Thoracic aorta (tissue), 2 donors: ENCODE results near the gene FMNL2. TPM values are rescaled to one million over a fixed set of nuclear protein-coding genes. Genes with fewer than 3 reads are reported as not detected.
"Not testable (repeated sequence)": the region's sequence is repeated elsewhere in the genome, so short reads cannot be mapped to it uniquely, and the experiment has no call there.

Experiments
- ATAC-seq: fragments of 150-250 bp; one replicate; pipeline ENCODE4 v1.8.0; 2017; ENCODE audit warnings: low read depth; ENCODE audit not compliant: insufficient number of reproducible peaks, low FRiP score
- DNase-seq: peaks from one replicate; pipeline ENCODE4 v3.0.0-alpha.2; 2020; ENCODE audit warnings: low spot score
- H3K27ac ChIP-seq, 2 donors: fragments of 200-600 bp; sonication (generic); 1 replicate in 1 of 2; 2 replicates in 1 of 2; pipeline ENCODE4 v1.5.1; 2016; ENCODE audit warnings: mild to moderate bottlenecking in 2 of 2, moderate library complexity in 2 of 2
- H3K27me3 ChIP-seq: fragments of 200-600 bp; sonication (generic); replicated peaks from 2 replicates; pipeline ENCODE4 v1.6.0; 2016; ENCODE audit warnings: mild to moderate bottlenecking; ENCODE audit not compliant: insufficient read depth
- H3K36me3 ChIP-seq: fragments of 200-600 bp; sonication (generic); one replicate; pipeline ENCODE4 v1.5.1; 2016
- H3K4me1 ChIP-seq, 2 donors: fragments of 200-600 bp; sonication (generic); 1 replicate in 1 of 2; 2 replicates in 1 of 2; pipeline versions ENCODE4 v1.5.1 to v1.6.0; 2016; ENCODE audit warnings: low read depth in 2 of 2, mild to moderate bottlenecking in 1 of 2; ENCODE audit not compliant: control insufficient read depth in 1 of 2
- H3K4me3 ChIP-seq: fragments of 200-600 bp; sonication (generic); 2 replicates; pipeline ENCODE4 v1.5.1; 2016; ENCODE audit warnings: mild to moderate bottlenecking
- H3K9me3 ChIP-seq: fragments of 200-600 bp; sonication (generic); 2 replicates; pipeline ENCODE4 v1.5.1; 2016
- CTCF ChIP-seq: fragments of 200-600 bp; sonication (generic); IDR thresholded peaks from one replicate; pipeline ENCODE4 v1.5.1; 2019; ENCODE audit warnings: antibody characterized with exemption
- total RNA-seq, 2 donors: library from RNA; depleted of rRNA; stranded (reverse); fragments of >200 nt; gene quantifications; one replicate each; pipeline versions ENCODE4 v1.1.0 to v1.2.3, GENCODE V29; 2016

Gene FMNL2
- total RNA-seq, 2 donors from 2014 or later: 30.6 to 87.0 TPM

DNA sequence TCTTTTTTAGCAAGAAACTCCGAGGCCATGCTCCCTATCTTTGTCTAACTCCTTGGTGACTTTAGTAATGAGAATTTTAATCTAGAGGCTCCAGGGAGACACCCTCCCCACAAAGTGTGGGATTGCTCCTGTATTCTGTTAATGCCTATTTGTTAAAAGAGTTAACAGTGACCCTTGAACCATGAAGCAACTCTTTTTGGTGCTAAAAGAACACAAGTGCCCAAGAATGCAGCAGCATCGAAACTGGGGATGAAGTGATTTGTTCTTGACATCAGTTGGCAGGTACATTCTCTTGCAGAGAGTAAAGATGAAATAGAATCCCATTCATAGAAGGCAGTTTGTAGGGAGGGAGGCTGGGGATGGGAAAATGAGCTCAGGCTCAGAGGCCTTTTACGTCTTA lies 50.0 kb downstream of the FMNL2 start:
- Histone ChIP-seq H3K4me3 (no peak overlapping the region), H3K36me3 (no peaks in the 10 kb centered on the region), H3K9me3 (no peaks in the 10 kb centered on the region), H3K4me1 (peaks cover 7 to 12% of the 10 kb centered on the region in 2 donors), H3K27me3 (no peaks in the 10 kb centered on the region), H3K27ac (no peak overlapping the region)
- no peak for TF ChIP-seq CTCF
- no peak for DNase-seq
- ATAC-seq: no peak

DNA sequence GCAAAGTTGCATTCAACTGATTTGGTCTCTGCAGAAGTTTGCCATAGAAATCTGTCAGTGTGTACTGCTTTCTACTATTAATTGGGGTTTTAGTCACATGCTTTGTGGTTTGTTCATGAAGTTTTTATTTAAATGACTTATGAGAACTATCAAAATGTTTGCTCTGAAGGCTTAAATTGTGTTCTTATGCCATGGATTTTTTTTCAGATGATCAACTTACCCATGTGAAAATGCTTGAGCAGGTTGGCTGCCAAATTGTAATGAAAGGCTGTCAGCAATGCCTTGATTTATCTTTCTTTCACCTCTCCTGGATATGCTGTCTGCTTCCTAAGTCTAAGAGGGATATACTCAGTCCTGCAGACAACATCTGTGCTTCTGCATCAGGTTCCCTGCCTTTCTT lies 50.7 kb downstream of the FMNL2 start:
- Histone ChIP-seq H3K36me3 (no peaks in the 10 kb centered on the region), H3K27ac (no peak overlapping the region), H3K4me1 (peaks cover 5 to 7% of the 10 kb centered on the region in 2 donors), H3K9me3 (no peaks in the 10 kb centered on the region), H3K27me3 (no peaks in the 10 kb centered on the region), H3K4me3 (no peak overlapping the region)
- TF ChIP-seq CTCF: no peak
- ATAC-seq (no peak), DNase-seq (no peak)

GRCh38 chr2:152386266-152386665 lies 51.3 kb downstream of the FMNL2 start:
- Histone ChIP-seq H3K36me3 (no peaks in the 10 kb centered on the region), H3K27me3 (no peaks in the 10 kb centered on the region), H3K27ac (no peak overlapping the region), H3K9me3 (no peaks in the 10 kb centered on the region), H3K4me1 (peaks cover 2 to 4% of the 10 kb centered on the region in 2 donors), H3K4me3 (no peak overlapping the region)
- DNase-seq (no peak), ATAC-seq (no peak)
- TF ChIP-seq CTCF: no peak

- ATAC-seq: no peak
- DNase-seq: no peak
- Histone ChIP-seq H3K4me3 (no peak overlapping the region), H3K27ac (no peak overlapping the region), H3K27me3 (no peaks in the 10 kb centered on the region), H3K36me3 (no peaks in the 10 kb centered on the region), H3K9me3 (no peaks in the 10 kb centered on the region), H3K4me1 (peaks cover 4% of the 10 kb centered on the region in 2 donors)
- no peak for TF ChIP-seq CTCF
Measured at GRCh38 chr2:152387041-152387440, 52.1 kb downstream of the FMNL2 start.

DNA sequence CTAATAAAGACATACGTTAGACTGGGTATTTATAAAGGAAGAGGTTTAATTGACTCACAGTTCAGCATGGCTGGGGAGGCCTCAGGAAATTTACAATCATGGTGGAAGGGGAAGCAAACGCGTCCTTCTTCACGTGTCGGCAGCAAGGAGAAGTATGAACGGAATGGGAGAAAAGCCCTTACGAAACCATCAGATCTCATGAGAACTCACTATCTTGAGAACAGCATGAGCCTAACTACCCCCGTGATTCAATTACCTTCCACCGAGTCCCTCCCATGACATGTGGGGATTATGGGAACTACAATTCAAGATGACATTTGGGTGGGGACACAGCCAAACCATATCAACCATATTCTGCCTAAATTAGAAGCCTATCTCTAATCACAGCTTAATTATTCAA lies 53.3 kb downstream of the FMNL2 start:
- not testable (repeated sequence) for DNase-seq, H3K36me3 ChIP-seq, ATAC-seq, H3K27ac ChIP-seq, H3K27me3 ChIP-seq, H3K4me1 ChIP-seq, H3K4me3 ChIP-seq, H3K9me3 ChIP-seq

DNA sequence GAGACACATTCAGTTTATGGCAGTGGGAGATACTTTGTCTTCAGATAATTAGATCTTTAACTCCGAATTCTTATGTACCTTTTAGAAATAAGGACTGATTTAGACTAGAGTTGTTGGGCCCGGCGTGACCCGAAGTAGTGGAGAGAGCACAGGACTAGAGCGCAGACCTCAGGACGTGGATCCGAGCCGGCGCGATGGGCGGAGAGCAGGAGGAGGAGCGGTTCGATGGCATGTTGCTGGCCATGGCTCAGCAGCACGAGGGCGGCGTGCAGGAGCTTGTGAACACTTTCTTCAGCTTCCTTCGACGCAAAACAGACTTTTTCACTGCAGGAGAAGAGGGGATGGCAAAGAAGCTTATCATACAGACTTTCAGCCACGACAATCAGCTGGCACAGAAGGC lies 54.5 kb downstream of the FMNL2 start:
- TF ChIP-seq CTCF: no peak
- Histone ChIP-seq H3K27me3 (no peaks in the 10 kb centered on the region), H3K36me3 (no peaks in the 10 kb centered on the region), H3K9me3 (no peaks in the 10 kb centered on the region), H3K27ac (no peak overlapping the region), H3K4me1 (peaks cover 10 to 12% of the 10 kb centered on the region in 2 donors), H3K4me3 (no peak overlapping the region)
- ATAC-seq: no peak
- no peak for DNase-seq
